GM21381 (cell line): ENCODE results near the gene SPRYD3.

Experiments used
- ATAC-seq: cut with Tn5 transposase; IDR thresholded peaks from one replicate; pipeline ENCODE4 v1.9.1; 2021; ENCODE audit warnings: mild to moderate bottlenecking, moderate library complexity; ENCODE audit not compliant: unreplicated experiment

SPRYD3 gene

GRCh38 chr12:53052419-53053217 is 26.6 kb downstream of the SPRYD3 start:
- ATAC-seq, result no peak

- ATAC-seq, result no peak
These were observed 27.2 kb downstream of the SPRYD3 start for GRCh38 chr12:53051881-53052412.

GRCh38 chr12:53051058-53051880 is 27.9 kb downstream of the SPRYD3 start:
- no peak for ATAC-seq

GRCh38 chr12:53050426-53051057 is 28.6 kb downstream of the SPRYD3 start:
- no peak for ATAC-seq

GRCh38 chr12:53049571-53050318 is 29.4 kb downstream of the SPRYD3 start, which contains the start of gene TNS2:
Gene TNS2 (plus strand): TSS chr12:53050065. CDS start chr12:53050186, 121 bp downstream.
- ATAC-seq, result no peak

GRCh38 chr12:53048780-53049401 is 30.3 kb downstream of the SPRYD3 start:
- no peak for ATAC-seq

GRCh38 chr12:53048033-53048779 is 31.0 kb downstream of the SPRYD3 start:
- no peak for ATAC-seq

GRCh38 chr12:53047221-53048032 is 31.8 kb downstream of the SPRYD3 start:
- ATAC-seq, result peak; percentile 73

GRCh38 chr12:53046655-53047220 is 32.5 kb downstream of the SPRYD3 start:
- ATAC-seq, result peak; percentile 37

- no peak for ATAC-seq
These were observed 33.5 kb downstream of the SPRYD3 start for GRCh38 chr12:53045696-53046045.

- ATAC-seq, result no peak
These were observed 34.1 kb downstream of the SPRYD3 start for GRCh38 chr12:53044896-53045695.

- ATAC-seq, result no peak
These were observed 35.1 kb downstream of the SPRYD3 start for GRCh38 chr12:53044052-53044581.

GRCh38 chr12:53042607-53043454 is 36.4 kb downstream of the SPRYD3 start:
- ATAC-seq, result no peak

GRCh38 chr12:53039851-53040250 is 39.3 kb downstream of the SPRYD3 start:
- ATAC-seq, result no peak

- no peak for ATAC-seq
These were observed 42.4 kb downstream of the SPRYD3 start for GRCh38 chr12:53036802-53037201.

- no peak for ATAC-seq
These were observed 44.7 kb downstream of the SPRYD3 start for GRCh38 chr12:53034459-53034858.
